Adrenal gland (tissue), 12 donors: ENCODE results near the gene BNIP1. TPM values are rescaled to one million over a fixed set of nuclear protein-coding genes. Genes with fewer than 3 reads are reported as not detected.

Source experiments
- DNase-seq, 7 donors: peaks; one replicate each; pipeline ENCODE4 v3.0.0-alpha.2; 2019 to 2020
- H3K27ac ChIP-seq, 5 donors: fragments of 200-600 bp; sonication (generic) in 4 of 5; 1 replicate in 3 of 5; 2 replicates in 2 of 5; pipeline versions ENCODE4 v1.5.1 to v1.8.0; 2016 to 2020; ENCODE audit warnings: mild to moderate bottlenecking in 1 of 5
- H3K27me3 ChIP-seq: fragments of 200-600 bp; 2 replicates; pipeline ENCODE4 v1.8.0; 2021
- H3K36me3 ChIP-seq, 2 donors: fragments of 200-600 bp; replicated peaks in 1 of 2; 1 replicate in 1 of 2; 2 replicates in 1 of 2; pipeline versions ENCODE4 v1.5.1 to v1.8.0; 2018 to 2022
- H3K4me1 ChIP-seq, 2 donors: fragments of 200-600 bp; replicated peaks in 1 of 2; 1 replicate in 1 of 2; 2 replicates in 1 of 2; pipeline versions ENCODE4 v1.5.1 to v1.8.0; 2018 to 2021
- H3K4me3 ChIP-seq, 4 donors: fragments of 200-600 bp; sonication (generic) in 3 of 4; one replicate each; pipeline ENCODE4 v1.5.1; 2016 to 2018
- H3K9me3 ChIP-seq, 3 donors: fragments of 200-600 bp; sonication (generic) in 1 of 3; replicated peaks in 1 of 3; 1 replicate in 2 of 3; 2 replicates in 1 of 3; pipeline versions ENCODE4 v1.5.1 to v1.8.0; 2016 to 2021
- POLR2A ChIP-seq, 2 donors: fragments of 450-650 bp; IDR thresholded peaks; one replicate each; pipeline ENCODE4 v1.6.1; 2017; ENCODE audit warnings: antibody characterized with exemption in 2 of 2, mild to moderate bottlenecking in 2 of 2, moderate library complexity in 1 of 2
- WGBS, 4 donors: extraction: QIAGEN DNeasy Blood & Tissue Kit in 2 of 4; methylation state at CpG; one replicate each; pipeline versions ENCODE4 v1.1.5 to v1.1.7; 2013 to 2017; 5-methylcytosine and 5-hydroxymethylcytosine counted together
- intact Hi-C, 2 donors: fragments of 100-400 bp; cut with DNase I; formaldehyde crosslinking; loops; one replicate each; pipeline versions ENCODE4 v1.14.1 to v1.15.0; 2022 to 2023
- polyA plus RNA-seq, 3 donors: library from polyadenylated mRNA; stranded (reverse); fragments of 200-250 nt in 2 of 3; fragments of 350-450 nt in 1 of 3; fragmentation: Illumina TruSeq in 1 of 3; extraction: RNeasy Lipid Tissue Mini Kit (QIAGEN cat#74804) in 1 of 3; gene quantifications; one replicate each; pipeline ENCODE4 v1.2.3, GENCODE V29; 2013 to 2014
- total RNA-seq, 9 donors: library from RNA; depleted of rRNA in 4 of 9; stranded (reverse); fragments of >200 nt in 4 of 9; fragments of 120-200 nt in 1 of 9; fragmentation: NEBNext Ultra II Directional in 1 of 9; extraction: Animal tissue kit (Norgen Biotek cat#: 25700) in 1 of 9; gene quantifications; one replicate each; pipeline versions ENCODE4 v1.1.0 to v1.2.4, GENCODE V29; 2013 to 2023
- TF ChIP-seq, protein P1 (sequence below), 6 experiments: fragments of 450-650 bp in 4 of 6; fragments of 200-600 bp in 2 of 6; sonication (generic) in 1 of 6; IDR thresholded peaks; 1 replicate in 5 of 6; 2 replicates in 1 of 6; pipeline versions ENCODE4 v1.5.1 to v1.8.0; 2016 to 2021; ENCODE audit warnings: antibody characterized with exemption in 6 of 6, mild to moderate bottlenecking in 2 of 6, moderate library complexity in 1 of 6
- donor health status: healthy with polysubstance abuse.
- donor health status: Bipolar disorder and iron deficiency.
- donor health status: DM: yes; HTN: yes; CAD: no.
- donor health status: DM: no; HTN: no; CAD: no.
- donor health status: DM: no; HTN: no; CAD: no.
- donor health status: DM: yes; HTN: yes; CAD: no.

Gene BNIP1
- total and polyA plus RNA-seq, 12 donors: 5.9 to 28.8 (median 15.0) TPM

DNA sequence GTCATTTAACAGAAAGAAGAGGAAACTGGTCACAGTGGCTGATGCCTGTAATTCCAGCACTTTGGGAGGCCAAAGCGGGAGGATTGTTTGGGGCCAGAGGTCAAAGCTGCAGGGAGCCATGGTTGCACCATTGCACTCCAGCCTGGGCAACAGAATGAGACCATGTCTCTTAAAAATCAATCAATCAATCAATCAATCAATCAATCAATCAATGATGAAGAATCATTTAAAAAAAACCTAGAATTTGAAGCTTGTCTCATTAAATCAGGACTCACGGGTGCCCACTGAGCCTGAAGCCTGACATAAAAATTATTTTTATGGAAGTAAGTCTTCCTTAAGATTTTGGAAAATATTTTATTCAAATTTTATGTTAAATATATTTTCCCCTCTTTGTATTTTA is 43.9 kb downstream of the BNIP1 start:
- 72 to 78% (median 72%) methylated on average over 2 of the region's 2 CpGs for WGBS, 4 donors
- DNase-seq: no peak
- TF ChIP-seq POLR2A (IDR thresholded peaks at IDR 0.05): no peak
- TF ChIP-seq, protein P1, sequence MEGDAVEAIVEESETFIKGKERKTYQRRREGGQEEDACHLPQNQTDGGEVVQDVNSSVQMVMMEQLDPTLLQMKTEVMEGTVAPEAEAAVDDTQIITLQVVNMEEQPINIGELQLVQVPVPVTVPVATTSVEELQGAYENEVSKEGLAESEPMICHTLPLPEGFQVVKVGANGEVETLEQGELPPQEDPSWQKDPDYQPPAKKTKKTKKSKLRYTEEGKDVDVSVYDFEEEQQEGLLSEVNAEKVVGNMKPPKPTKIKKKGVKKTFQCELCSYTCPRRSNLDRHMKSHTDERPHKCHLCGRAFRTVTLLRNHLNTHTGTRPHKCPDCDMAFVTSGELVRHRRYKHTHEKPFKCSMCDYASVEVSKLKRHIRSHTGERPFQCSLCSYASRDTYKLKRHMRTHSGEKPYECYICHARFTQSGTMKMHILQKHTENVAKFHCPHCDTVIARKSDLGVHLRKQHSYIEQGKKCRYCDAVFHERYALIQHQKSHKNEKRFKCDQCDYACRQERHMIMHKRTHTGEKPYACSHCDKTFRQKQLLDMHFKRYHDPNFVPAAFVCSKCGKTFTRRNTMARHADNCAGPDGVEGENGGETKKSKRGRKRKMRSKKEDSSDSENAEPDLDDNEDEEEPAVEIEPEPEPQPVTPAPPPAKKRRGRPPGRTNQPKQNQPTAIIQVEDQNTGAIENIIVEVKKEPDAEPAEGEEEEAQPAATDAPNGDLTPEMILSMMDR (IDR thresholded peaks at IDR 0.05): no peak
- intact Hi-C loops: no loop called here
- no peak overlapping the region for H3K4me3 ChIP-seq
- no peaks in the 10 kb centered on the region for H3K36me3 ChIP-seq
- H3K4me1 ChIP-seq: no peaks in the 10 kb centered on the region
- H3K27me3 ChIP-seq: no peaks in the 10 kb centered on the region
- H3K9me3 ChIP-seq: no peaks in the 10 kb centered on the region
- H3K27ac ChIP-seq: no peak overlapping the region

DNA sequence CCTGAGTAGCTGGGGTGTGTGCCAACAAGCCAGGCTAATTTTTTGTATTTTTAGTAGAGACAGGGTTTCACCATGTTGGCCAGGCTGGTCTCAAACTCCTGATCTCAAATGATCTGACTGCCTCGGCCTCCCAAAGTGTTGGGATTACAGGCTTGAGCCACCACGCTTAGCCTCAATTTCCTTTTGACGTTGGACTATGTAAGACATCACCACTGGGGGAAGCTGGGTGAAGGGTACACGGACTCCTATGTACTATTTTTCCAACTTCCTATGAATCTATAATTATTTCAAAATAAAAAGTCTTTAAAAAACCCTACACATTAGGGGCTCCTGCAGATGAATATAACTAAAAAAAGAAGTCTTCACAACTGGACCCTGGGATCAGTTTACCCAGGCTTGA is 46.7 kb downstream of the BNIP1 start:
- no peaks in the 10 kb centered on the region for H3K36me3 ChIP-seq
- 78 to 86% (median 80%) methylated on average over 4 of the region's 4 CpGs for WGBS, 4 donors
- no peaks in the 10 kb centered on the region for H3K9me3 ChIP-seq
- no peaks in the 10 kb centered on the region for H3K4me1 ChIP-seq
- no peaks in the 10 kb centered on the region for H3K27me3 ChIP-seq
- no peak overlapping the region for H3K27ac ChIP-seq
- intact Hi-C loops: no loop called here
- no peak for TF ChIP-seq POLR2A (IDR thresholded peaks at IDR 0.05)
- TF ChIP-seq, protein P1 (IDR thresholded peaks at IDR 0.05): no peak
- H3K4me3 ChIP-seq: no peak overlapping the region
- no peak for DNase-seq

DNA sequence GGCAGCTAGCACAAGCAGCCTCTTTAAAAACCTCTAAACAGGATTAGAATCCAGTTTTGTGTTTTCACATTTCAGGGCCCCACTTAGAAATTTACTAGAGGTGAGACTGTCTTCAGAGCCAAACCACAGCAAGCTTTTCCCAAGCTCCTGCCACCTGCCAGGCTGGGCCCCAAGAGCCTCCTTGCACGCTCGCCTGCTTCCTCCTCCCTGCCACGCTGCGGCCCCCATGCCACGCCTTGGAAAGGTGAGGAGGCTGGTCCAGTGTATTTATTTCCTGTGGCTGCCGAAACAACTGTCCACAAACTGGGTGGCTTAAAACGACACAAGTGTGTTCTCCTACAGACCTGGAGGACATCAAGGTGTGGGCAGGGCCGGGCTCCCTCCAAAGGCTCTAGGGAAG is 47.2 kb downstream of the BNIP1 start:
- no peaks in the 10 kb centered on the region for H3K36me3 ChIP-seq
- no peaks in the 10 kb centered on the region for H3K27me3 ChIP-seq
- intact Hi-C loops: no loop called here
- TF ChIP-seq, protein P1 (IDR thresholded peaks at IDR 0.05): no peak
- TF ChIP-seq POLR2A (IDR thresholded peaks at IDR 0.05): no peak
- 84 to 93% (median 91%) methylated on average over 8 of the region's 8 CpGs for WGBS, 4 donors
- DNase-seq: no peak
- H3K4me3 ChIP-seq: no peak overlapping the region
- no peak overlapping the region for H3K27ac ChIP-seq
- no peaks in the 10 kb centered on the region for H3K9me3 ChIP-seq
- no peaks in the 10 kb centered on the region for H3K4me1 ChIP-seq

DNA sequence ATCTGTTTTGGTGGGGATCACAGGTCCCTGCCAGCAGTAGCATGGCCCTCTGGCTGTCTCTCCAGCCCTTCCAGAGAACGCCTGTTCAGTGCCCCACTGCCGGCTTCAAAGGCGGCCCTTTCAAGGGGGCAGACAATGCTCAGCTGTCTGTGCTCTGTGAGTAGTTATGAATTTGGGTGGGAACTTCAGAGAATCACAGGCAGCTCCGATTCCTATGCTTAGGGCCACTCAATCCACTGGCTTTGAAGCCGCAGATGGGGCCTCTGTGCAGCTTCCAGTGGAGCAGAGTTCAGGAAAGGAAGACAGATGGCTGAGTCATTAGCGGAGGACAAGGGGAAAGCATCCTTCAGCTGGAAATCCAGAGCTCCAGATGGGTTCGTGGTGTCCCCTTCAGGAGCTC is 48.2 kb downstream of the BNIP1 start:
- 78 to 86% (median 84%) methylated on average over 6 to 7 of the region's 7 CpGs for WGBS, 4 donors
- DNase-seq: no peak
- Histone ChIP-seq H3K36me3 (no peaks in the 10 kb centered on the region), H3K27me3 (no peaks in the 10 kb centered on the region), H3K4me3 (no peak overlapping the region), H3K4me1 (no peaks in the 10 kb centered on the region), H3K27ac (no peak overlapping the region), H3K9me3 (no peaks in the 10 kb centered on the region)
- TF ChIP-seq POLR2A (IDR thresholded peaks at IDR 0.05): no peak
- TF ChIP-seq, protein P1 (IDR thresholded peaks at IDR 0.05): no peak
- intact Hi-C loops: no loop called here
